Kidney (tissue), 22 donors: ENCODE results near the gene MUC7. TPM values are rescaled to one million over a fixed set of nuclear protein-coding genes. Genes with fewer than 3 reads are reported as not detected.

Experiments used
- DNase-seq, 5 donors: peaks; one replicate each; pipeline ENCODE4 v3.0.0-alpha.2; 2013 to 2020
- FAIRE-seq: peaks from 2 replicates; lab custom pipeline; 2012; peaks lifted over from hg19 to GRCh38; lab: Jason Lieb, UNC
- H3K27ac ChIP-seq, 2 donors: one replicate each; pipeline ENCODE4 v1.7.0; 2013; ENCODE audit warnings: low read depth in 2 of 2, low read length in 2 of 2, inconsistent platforms in 1 of 2
- H3K27me3 ChIP-seq: one replicate; pipeline ENCODE4 v1.7.1; 2013; ENCODE audit warnings: low read length, inconsistent platforms; ENCODE audit not compliant: control insufficient read depth, insufficient read depth
- H3K36me3 ChIP-seq, 3 donors: one replicate each; pipeline versions ENCODE4 v1.7.0 to v1.7.1; 2013; ENCODE audit warnings: low read length in 3 of 3, control low read depth in 1 of 3, inconsistent platforms in 1 of 3; ENCODE audit not compliant: insufficient read depth in 3 of 3, control insufficient read depth in 2 of 3
- H3K4me1 ChIP-seq, 3 donors: one replicate each; pipeline versions ENCODE4 v1.7.0 to v1.7.1; 2013; ENCODE audit warnings: low read length in 3 of 3, inconsistent platforms in 1 of 3, low read depth in 1 of 3; ENCODE audit not compliant: control insufficient read depth in 2 of 3, insufficient read depth in 2 of 3
- H3K4me3 ChIP-seq, 3 donors: one replicate each; pipeline versions ENCODE4 v1.7.0 to v1.8.1; 2013; ENCODE audit warnings: low read length in 3 of 3, control low read depth in 1 of 3, inconsistent platforms in 1 of 3
- H3K9ac ChIP-seq, 3 donors: one replicate each; pipeline versions ENCODE4 v1.7.0 to v1.7.1; 2013; ENCODE audit warnings: low read length in 3 of 3, control low read depth in 1 of 3, inconsistent platforms in 1 of 3
- H3K9me3 ChIP-seq, 3 donors: one replicate each; pipeline versions ENCODE4 v1.7.0 to v1.7.1; 2013; ENCODE audit warnings: low read length in 3 of 3, control low read depth in 1 of 3, inconsistent platforms in 1 of 3; ENCODE audit not compliant: control insufficient read depth in 2 of 3, insufficient read depth in 1 of 3
- intact Hi-C: fragments of 100-400 bp; cut with DNase I; formaldehyde crosslinking; loops from one replicate; pipeline ENCODE4 v1.11.1; 2022
- long read RNA-seq, 10 donors: library from polyadenylated mRNA in 1 of 10; unstranded in 1 of 10; transcript quantifications; one replicate each; pipeline ENCODE4 v2.0.0 and lab custom pipeline, GENCODE V29; 2021 to 2026
- polyA plus RNA-seq: library from polyadenylated mRNA; stranded (reverse); fragments of 350-450 nt; fragmentation: Illumina TruSeq; extraction: RNeasy Lipid Tissue Mini Kit (QIAGEN cat#74804); gene quantifications from one replicate; pipeline ENCODE4 v1.2.3, GENCODE V29; 2014; ENCODE audit warnings: low read depth, low replicate concordance; ENCODE audit not compliant: insufficient read depth
- total RNA-seq: library from RNA; stranded (reverse); fragmentation: NEBNext Ultra II Directional; extraction: Animal tissue kit (Norgen Biotek cat#: 25700); gene quantifications from one replicate; pipeline ENCODE4 v1.2.1, GENCODE V29; 2021
- TF ChIP-seq, protein P1 (sequence below): IDR thresholded peaks from 3 replicates; pipeline ENCODE4 v1.5.1; 2012; ENCODE audit warnings: mild to moderate bottlenecking, moderate library complexity, borderline replicate concordance; ENCODE audit not compliant: insufficient read depth; ENCODE audit errors: extremely low read depth
- donor health status: control.
- donor health status: control.
- donor health status: control.
- donor health status: control.
- donor health status: control.
- donor health status: DM: yes; HTN: yes; CAD: no.
- donor health status: Normal renal cell carcinoma (clear cell type).

MUC7 gene
- not detected for total RNA-seq
- not detected for polyA plus RNA-seq
- long read RNA-seq, donor 1 = 0 reads
- long read RNA-seq, donor 2 = 0 reads
- long read RNA-seq, donor 3 = 0 reads
- long read RNA-seq, donor 4 = 0 reads
- long read RNA-seq, donor 5 = 0 reads
- long read RNA-seq, donor 6 = 0 reads
- long read RNA-seq, donor 7 = 0 reads
- long read RNA-seq, donor 8 = 0 reads
- long read RNA-seq, donor 9 = 0 reads
- long read RNA-seq, donor 10 = 0 reads

DNA sequence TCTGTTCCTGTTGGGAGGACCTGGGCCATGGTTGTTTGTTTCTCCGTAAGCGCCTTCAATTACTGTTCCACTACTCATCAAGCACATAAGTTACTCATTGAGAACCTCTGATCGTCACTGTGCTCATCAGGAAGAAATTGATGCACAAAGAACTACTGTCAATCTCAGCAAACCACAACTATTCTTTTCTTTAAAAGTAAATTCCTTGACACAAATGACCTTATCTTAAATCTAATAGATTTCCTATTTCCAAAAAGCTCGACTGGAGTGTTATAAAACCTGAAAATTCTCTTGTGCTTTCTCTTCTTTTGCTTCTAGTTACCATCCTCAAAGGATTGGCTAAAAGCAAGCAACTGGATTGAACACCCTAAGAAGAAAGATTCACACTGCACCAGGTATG is at the start of gene MUC7:
TSS of gene MUC7 (plus strand) at position 301 of the 400 bp plus-strand sequence. CDS start 1,825 bp downstream, outside the sequence.
- H3K4me1 ChIP-seq = no peaks in the 10 kb centered on the region
- no peak within 1 kb of the TSS for H3K27ac ChIP-seq
- intact Hi-C loops = no loop called here
- no peaks in the 10 kb centered on the region for H3K36me3 ChIP-seq
- H3K4me3 ChIP-seq = no peak within 1 kb of the TSS
- no peaks in the 10 kb centered on the region for H3K9me3 ChIP-seq
- H3K27me3 ChIP-seq = no peaks in the 10 kb centered on the region
- DNase-seq (no peak), FAIRE-seq (no peak)
- TF ChIP-seq, protein P1, sequence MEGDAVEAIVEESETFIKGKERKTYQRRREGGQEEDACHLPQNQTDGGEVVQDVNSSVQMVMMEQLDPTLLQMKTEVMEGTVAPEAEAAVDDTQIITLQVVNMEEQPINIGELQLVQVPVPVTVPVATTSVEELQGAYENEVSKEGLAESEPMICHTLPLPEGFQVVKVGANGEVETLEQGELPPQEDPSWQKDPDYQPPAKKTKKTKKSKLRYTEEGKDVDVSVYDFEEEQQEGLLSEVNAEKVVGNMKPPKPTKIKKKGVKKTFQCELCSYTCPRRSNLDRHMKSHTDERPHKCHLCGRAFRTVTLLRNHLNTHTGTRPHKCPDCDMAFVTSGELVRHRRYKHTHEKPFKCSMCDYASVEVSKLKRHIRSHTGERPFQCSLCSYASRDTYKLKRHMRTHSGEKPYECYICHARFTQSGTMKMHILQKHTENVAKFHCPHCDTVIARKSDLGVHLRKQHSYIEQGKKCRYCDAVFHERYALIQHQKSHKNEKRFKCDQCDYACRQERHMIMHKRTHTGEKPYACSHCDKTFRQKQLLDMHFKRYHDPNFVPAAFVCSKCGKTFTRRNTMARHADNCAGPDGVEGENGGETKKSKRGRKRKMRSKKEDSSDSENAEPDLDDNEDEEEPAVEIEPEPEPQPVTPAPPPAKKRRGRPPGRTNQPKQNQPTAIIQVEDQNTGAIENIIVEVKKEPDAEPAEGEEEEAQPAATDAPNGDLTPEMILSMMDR = no peak
- no peak within 1 kb of the TSS for H3K9ac ChIP-seq

DNA sequence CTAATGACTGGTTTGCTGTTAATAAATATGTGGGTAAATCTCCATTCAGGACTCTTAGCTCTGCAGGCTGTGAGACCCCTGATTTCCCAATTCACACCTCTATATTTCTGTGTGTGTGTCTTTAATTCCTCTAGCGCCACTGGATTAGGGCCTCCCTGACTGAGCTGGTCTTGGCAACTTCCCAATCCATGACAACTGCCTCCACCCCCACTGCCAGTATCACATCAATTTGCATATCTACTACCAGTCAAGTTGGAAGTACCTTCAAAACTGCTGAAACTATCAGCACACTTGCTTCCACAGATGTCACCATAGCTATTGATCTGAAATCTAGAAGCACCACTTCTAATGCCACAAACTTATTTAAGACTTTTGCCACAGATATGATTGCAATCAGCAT is 46.7 kb upstream of the MUC7 start:
- FAIRE-seq = no peak
- no peaks in the 10 kb centered on the region for H3K36me3 ChIP-seq

DNA sequence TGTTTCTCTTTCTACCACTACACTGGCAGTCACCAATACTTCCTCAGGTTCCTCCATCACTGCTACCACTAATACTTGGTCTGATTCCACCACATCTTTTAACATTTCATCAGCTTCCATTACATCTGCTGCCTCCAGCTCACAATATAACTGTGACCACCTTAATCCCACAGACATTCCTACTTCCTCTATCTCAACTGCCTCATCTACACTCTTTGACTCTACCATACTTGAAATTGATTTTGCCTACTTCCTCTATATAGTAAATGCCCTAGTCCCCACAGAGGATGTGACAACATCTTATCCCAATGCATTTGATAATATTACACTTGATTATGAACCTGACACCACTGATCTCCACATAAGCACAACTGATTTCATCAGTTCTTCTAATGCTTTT is 45.2 kb upstream of the MUC7 start:
- no peak overlapping the region for H3K9ac ChIP-seq
- H3K9me3 ChIP-seq = peaks cover 0 to 3% (median 0%) of the 10 kb centered on the region in 3 donors
- TF ChIP-seq, protein P1 = no peak
- no peak overlapping the region for H3K27ac ChIP-seq
- no peak for DNase-seq
- intact Hi-C loops = no loop called here
- no peaks in the 10 kb centered on the region for H3K4me1 ChIP-seq
- H3K36me3 ChIP-seq = no peaks in the 10 kb centered on the region
- H3K27me3 ChIP-seq = no peaks in the 10 kb centered on the region
- H3K4me3 ChIP-seq = no peak overlapping the region
- FAIRE-seq = no peak

More for the DNA sequence above, 46.7 kb upstream of the MUC7 start:
- TF ChIP-seq, protein P1 = no peak
- Histone ChIP-seq H3K27ac (no peak overlapping the region), H3K27me3 (no peaks in the 10 kb centered on the region), H3K9ac (no peak overlapping the region), H3K4me1 (no peaks in the 10 kb centered on the region), H3K9me3 (peaks cover 0 to 3% (median 0%) of the 10 kb centered on the region in 3 donors), H3K4me3 (no peak overlapping the region)
- no peak for DNase-seq
- intact Hi-C loops = no loop called here
